Measurements from ENCODE around the gene AGMO. TPM values are rescaled to one million over a fixed set of nuclear protein-coding genes. Genes with fewer than 3 reads are reported as not detected.
A peak's percentile ranks its signal among the peaks of the same experiment; 100 is the strongest.

The AGMO gene
- polyA plus RNA-seq = 12.7 TPM
- long read RNA-seq, donor 1, partial matches to known transcripts = 0 of 1 reads
- long read RNA-seq, donor 1, other reads (novel, unspliced or antisense) = 0 of 1 reads
- long read RNA-seq, donor 2, partial matches to known transcripts = 0 of 4 reads
- long read RNA-seq, donor 2, other reads (novel, unspliced or antisense) = 0 of 4 reads
- long read RNA-seq, donor 3, transcript AGMO-201 (13 exons, 2,475 nt) = major isoform, 11 of 11 reads
- long read RNA-seq, donor 3, partial matches to known transcripts = 0 of 11 reads
- long read RNA-seq, donor 3, other reads (novel, unspliced or antisense) = 0 of 11 reads
- long read RNA-seq, donor 4 = 0 reads
- long read RNA-seq, donor 5 = 0 reads
- long read RNA-seq, donor 6, transcript AGMO-201 (13 exons, 2,475 nt) = major isoform, 8 of 8 reads
- long read RNA-seq, donor 6, partial matches to known transcripts = 0 of 8 reads
- long read RNA-seq, donor 6, other reads (novel, unspliced or antisense) = 0 of 8 reads
- long read RNA-seq, donor 7, partial matches to known transcripts = 0 of 1 reads
- long read RNA-seq, donor 7, other reads (novel, unspliced or antisense) = 0 of 1 reads
- long read RNA-seq, donor 8, partial matches to known transcripts = 0 of 3 reads
- long read RNA-seq, donor 8, other reads (novel, unspliced or antisense) = 0 of 3 reads
- long read RNA-seq, donor 9, partial matches to known transcripts = 0 of 1 reads
- long read RNA-seq, donor 9, other reads (novel, unspliced or antisense) = 0 of 1 reads
- long read RNA-seq, donor 10, partial matches to known transcripts = 0 of 2 reads
- long read RNA-seq, donor 10, other reads (novel, unspliced or antisense) = 0 of 2 reads
- long read RNA-seq, donor 11 = 0 reads

- 25% methylated on average over 2 of the region's 5 CpGs for WGBS (ENCODE audit: insufficient coverage, low lambda C conversion rate)
- peak within 1 kb of the TSS; percentile 32 for H3K4me3 ChIP-seq (ENCODE audit: low read length)
- no peaks in the 10 kb centered on the region for H3K9me3 ChIP-seq (ENCODE audit: control insufficient read depth, low read depth, low read length)
- DNase-seq = peak; percentile 64 to 88
- H3K27ac ChIP-seq (ENCODE audit: low read length) = peak within 1 kb of the TSS; percentile 82
- no peaks in the 10 kb centered on the region for H3K27me3 ChIP-seq (ENCODE audit: control insufficient read depth, insufficient read depth, low read length)
- H3K36me3 ChIP-seq (ENCODE audit: control insufficient read depth, insufficient read depth, low read length) = no peaks in the 10 kb centered on the region
- no peaks in the 10 kb centered on the region for H3K4me1 ChIP-seq (ENCODE audit: control insufficient read depth, insufficient read depth, low read length)
These were observed at the start of gene AGMO for GRCh38 chr7:15561835-15562234. Gene AGMO (minus strand): TSS chr7:15562015.

- H3K9me3 ChIP-seq (ENCODE audit: control insufficient read depth, low read depth, low read length) = no peaks in the 10 kb centered on the region
- H3K36me3 ChIP-seq (ENCODE audit: control insufficient read depth, insufficient read depth, low read length) = no peaks in the 10 kb centered on the region
- H3K27me3 ChIP-seq (ENCODE audit: control insufficient read depth, insufficient read depth, low read length) = no peaks in the 10 kb centered on the region
- no CpG with 5 or more reads among the region's 2 CpGs for WGBS (ENCODE audit: insufficient coverage, low lambda C conversion rate)
- no peak overlapping the region for H3K4me3 ChIP-seq (ENCODE audit: low read length)
- H3K4me1 ChIP-seq (ENCODE audit: control insufficient read depth, insufficient read depth, low read length) = no peaks in the 10 kb centered on the region
- DNase-seq = no peak
- H3K27ac ChIP-seq (ENCODE audit: low read length) = no peak overlapping the region
These were observed 48.7 kb upstream of the AGMO start for GRCh38 chr7:15610503-15610902.

GRCh38 chr7:15609287-15609686 lies 47.5 kb upstream of the AGMO start:
- H3K27ac ChIP-seq (ENCODE audit: low read length) = no peak overlapping the region
- no peak overlapping the region for H3K4me3 ChIP-seq (ENCODE audit: low read length)
- no peak for DNase-seq
- no peaks in the 10 kb centered on the region for H3K9me3 ChIP-seq (ENCODE audit: control insufficient read depth, low read depth, low read length)
- WGBS (ENCODE audit: insufficient coverage, low lambda C conversion rate) = 86% methylated on average over 1 of the region's 2 CpGs
- no peaks in the 10 kb centered on the region for H3K36me3 ChIP-seq (ENCODE audit: control insufficient read depth, insufficient read depth, low read length)
- H3K27me3 ChIP-seq (ENCODE audit: control insufficient read depth, insufficient read depth, low read length) = no peaks in the 10 kb centered on the region
- H3K4me1 ChIP-seq (ENCODE audit: control insufficient read depth, insufficient read depth, low read length) = no peaks in the 10 kb centered on the region

DNA sequence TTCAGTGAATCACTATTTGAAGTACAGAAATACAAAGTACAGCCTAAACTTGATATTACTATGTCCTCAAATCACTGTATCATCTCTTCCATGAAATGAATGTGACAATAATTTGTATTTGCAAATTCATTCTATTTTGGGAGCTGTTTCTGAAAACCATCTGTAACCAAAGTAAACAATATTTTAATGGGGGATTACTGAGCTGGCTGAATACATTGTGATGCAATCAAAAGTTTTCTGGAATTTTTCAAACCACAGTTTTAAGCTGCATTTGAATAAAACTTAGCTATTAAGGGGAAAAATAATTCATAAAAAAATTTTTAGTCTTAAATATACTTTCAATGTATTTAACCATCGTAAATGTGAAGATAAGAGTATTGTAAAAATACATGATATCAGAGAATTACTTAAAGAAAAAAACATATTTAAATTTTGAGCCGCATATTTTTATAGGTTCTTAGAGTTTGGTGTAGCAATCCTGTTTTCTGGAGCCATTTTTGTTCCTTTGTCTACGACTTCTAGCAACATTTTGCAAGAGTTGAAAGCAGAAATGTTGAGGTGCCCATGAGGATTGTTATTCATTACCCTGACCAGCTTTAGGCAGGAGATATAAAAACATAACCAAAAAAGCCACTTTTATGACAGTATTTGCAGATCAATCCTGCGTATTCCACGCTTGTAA lies 45.9 kb upstream of the AGMO start:
- Histone ChIP-seq H3K4me1 (ENCODE audit: control insufficient read depth, insufficient read depth, low read length) (no peaks in the 10 kb centered on the region), H3K27ac (ENCODE audit: low read length) (no peak overlapping the region), H3K4me3 (ENCODE audit: low read length) (no peak overlapping the region), H3K9me3 (ENCODE audit: control insufficient read depth, low read depth, low read length) (no peaks in the 10 kb centered on the region), H3K36me3 (ENCODE audit: control insufficient read depth, insufficient read depth, low read length) (no peaks in the 10 kb centered on the region), H3K27me3 (ENCODE audit: control insufficient read depth, insufficient read depth, low read length) (no peaks in the 10 kb centered on the region)
- WGBS (ENCODE audit: insufficient coverage, low lambda C conversion rate) = 100% methylated on average over 1 of the region's 5 CpGs
- no peak for DNase-seq

DNA sequence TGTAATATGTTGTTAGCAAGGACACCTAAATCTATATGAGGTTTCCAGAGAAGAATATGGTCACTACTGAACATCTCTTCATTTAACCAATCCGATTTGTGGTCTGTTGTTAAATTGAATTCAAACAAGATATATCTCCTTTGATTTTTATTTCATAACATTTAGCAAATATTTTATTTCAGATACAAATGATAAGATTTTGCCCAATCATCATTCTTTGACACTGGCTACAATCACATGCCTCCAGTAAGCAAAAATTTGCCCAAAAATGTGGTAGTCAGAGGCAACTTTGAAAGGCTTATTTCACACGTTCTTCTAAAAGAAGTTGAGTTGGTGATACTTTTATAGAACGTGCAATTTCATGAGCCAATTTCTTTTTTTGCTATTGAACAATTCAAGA lies 44.7 kb upstream of the AGMO start:
- Histone ChIP-seq H3K36me3 (ENCODE audit: control insufficient read depth, insufficient read depth, low read length) (no peaks in the 10 kb centered on the region), H3K9me3 (ENCODE audit: control insufficient read depth, low read depth, low read length) (no peaks in the 10 kb centered on the region), H3K27me3 (ENCODE audit: control insufficient read depth, insufficient read depth, low read length) (no peaks in the 10 kb centered on the region), H3K4me3 (ENCODE audit: low read length) (no peak overlapping the region), H3K27ac (ENCODE audit: low read length) (no peak overlapping the region), H3K4me1 (ENCODE audit: control insufficient read depth, insufficient read depth, low read length) (no peaks in the 10 kb centered on the region)
- DNase-seq = no peak
- WGBS (ENCODE audit: insufficient coverage, low lambda C conversion rate) = 93% methylated on average over 2 of the region's 3 CpGs

DNA sequence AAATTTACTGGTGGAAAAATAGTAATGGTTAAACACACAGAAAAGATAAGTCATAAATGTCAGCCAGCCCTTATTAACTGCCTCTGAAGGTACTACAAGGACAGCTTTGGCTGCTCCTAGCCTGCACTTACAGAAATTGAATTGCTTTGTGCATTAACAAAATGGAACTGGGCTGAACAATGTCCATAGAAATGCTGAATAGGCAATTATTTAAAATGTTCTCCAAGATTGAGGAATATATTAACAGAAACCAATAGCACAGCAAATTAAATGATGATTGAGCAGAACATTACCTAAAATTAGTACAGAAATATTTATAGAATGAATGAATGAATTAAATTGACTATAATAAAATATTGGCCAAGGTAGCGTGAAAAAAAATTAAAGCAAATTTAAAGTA lies 42.4 kb upstream of the AGMO start:
- peaks cover 5% of the 10 kb centered on the region for H3K9me3 ChIP-seq (ENCODE audit: control insufficient read depth, low read depth, low read length)
- H3K27me3 ChIP-seq (ENCODE audit: control insufficient read depth, insufficient read depth, low read length) = no peaks in the 10 kb centered on the region
- H3K27ac ChIP-seq (ENCODE audit: low read length) = no peak overlapping the region
- H3K4me1 ChIP-seq (ENCODE audit: control insufficient read depth, insufficient read depth, low read length) = no peaks in the 10 kb centered on the region
- DNase-seq = no peak
- no peaks in the 10 kb centered on the region for H3K36me3 ChIP-seq (ENCODE audit: control insufficient read depth, insufficient read depth, low read length)
- no peak overlapping the region for H3K4me3 ChIP-seq (ENCODE audit: low read length)
- 100% methylated on average over 1 of the region's 1 CpG for WGBS (ENCODE audit: insufficient coverage, low lambda C conversion rate)

- no peak overlapping the region for H3K4me3 ChIP-seq (ENCODE audit: low read length)
- H3K4me1 ChIP-seq (ENCODE audit: control insufficient read depth, insufficient read depth, low read length) = no peaks in the 10 kb centered on the region
- 50% methylated on average over 1 of the region's 2 CpGs for WGBS (ENCODE audit: insufficient coverage, low lambda C conversion rate)
- no peak for DNase-seq
- H3K9me3 ChIP-seq (ENCODE audit: control insufficient read depth, low read depth, low read length) = peaks cover 8% of the 10 kb centered on the region
- no peaks in the 10 kb centered on the region for H3K36me3 ChIP-seq (ENCODE audit: control insufficient read depth, insufficient read depth, low read length)
- no peaks in the 10 kb centered on the region for H3K27me3 ChIP-seq (ENCODE audit: control insufficient read depth, insufficient read depth, low read length)
- no peak overlapping the region for H3K27ac ChIP-seq (ENCODE audit: low read length)
These were observed 41.3 kb upstream of the AGMO start for GRCh38 chr7:15603124-15603523.

GRCh38 chr7:15602236-15602635 lies 40.4 kb upstream of the AGMO start:
- Histone ChIP-seq H3K27me3 (ENCODE audit: control insufficient read depth, insufficient read depth, low read length) (no peaks in the 10 kb centered on the region), H3K9me3 (ENCODE audit: control insufficient read depth, low read depth, low read length) (peaks cover 8% of the 10 kb centered on the region), H3K27ac (ENCODE audit: low read length) (no peak overlapping the region), H3K4me1 (ENCODE audit: control insufficient read depth, insufficient read depth, low read length) (no peaks in the 10 kb centered on the region), H3K4me3 (ENCODE audit: low read length) (no peak overlapping the region), H3K36me3 (ENCODE audit: control insufficient read depth, insufficient read depth, low read length) (no peaks in the 10 kb centered on the region)
- no peak for DNase-seq
- no CpG with 5 or more reads among the region's 1 CpG for WGBS (ENCODE audit: insufficient coverage, low lambda C conversion rate)

DNA sequence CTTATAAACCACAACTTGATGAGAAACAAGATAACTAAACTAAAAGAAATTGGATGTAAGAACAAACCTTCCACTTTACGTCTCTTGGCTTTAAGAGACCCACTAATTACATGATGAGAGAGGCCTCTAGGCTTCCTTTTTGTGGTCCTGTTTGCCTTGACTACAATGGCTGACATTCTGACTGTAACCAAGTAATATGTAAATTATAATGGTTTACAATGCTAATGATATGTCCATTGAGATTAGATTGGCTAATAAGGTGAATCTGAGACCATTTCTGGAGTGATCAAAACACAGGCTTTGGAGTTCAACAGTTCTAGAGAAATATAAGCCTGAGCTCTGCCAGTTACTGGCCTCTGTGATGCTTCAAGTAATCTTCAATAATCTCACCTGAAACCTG lies 39.4 kb upstream of the AGMO start:
- H3K27ac ChIP-seq (ENCODE audit: low read length) = no peak overlapping the region
- WGBS (ENCODE audit: insufficient coverage, low lambda C conversion rate) = no CpG with 5 or more reads among the region's 1 CpG
- no peaks in the 10 kb centered on the region for H3K36me3 ChIP-seq (ENCODE audit: control insufficient read depth, insufficient read depth, low read length)
- no peak overlapping the region for H3K4me3 ChIP-seq (ENCODE audit: low read length)
- H3K9me3 ChIP-seq (ENCODE audit: control insufficient read depth, low read depth, low read length) = peaks cover 8% of the 10 kb centered on the region
- no peaks in the 10 kb centered on the region for H3K27me3 ChIP-seq (ENCODE audit: control insufficient read depth, insufficient read depth, low read length)
- no peak for DNase-seq
- no peaks in the 10 kb centered on the region for H3K4me1 ChIP-seq (ENCODE audit: control insufficient read depth, insufficient read depth, low read length)

DNA sequence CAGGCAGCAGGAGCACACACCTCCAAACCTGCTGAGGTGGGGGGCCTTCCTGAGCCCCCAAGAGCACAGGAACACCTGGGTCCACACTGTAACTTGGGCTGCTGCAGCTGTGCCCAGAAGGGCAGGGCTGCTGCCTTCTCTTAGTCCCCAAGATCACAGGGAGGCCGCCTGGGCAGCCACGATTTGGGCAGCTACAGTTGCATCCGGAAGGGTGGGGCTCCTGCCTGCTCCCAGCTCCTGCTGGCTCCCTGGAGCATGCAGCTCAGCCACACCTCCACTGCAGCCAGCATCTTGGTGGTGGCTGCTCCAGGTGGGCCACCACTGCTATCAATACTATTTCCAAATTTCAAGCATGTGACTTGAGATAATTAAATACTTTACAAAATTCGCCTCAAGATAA lies 38.5 kb upstream of the AGMO start:
- DNase-seq = no peak
- no peak overlapping the region for H3K4me3 ChIP-seq (ENCODE audit: low read length)
- no peaks in the 10 kb centered on the region for H3K36me3 ChIP-seq (ENCODE audit: control insufficient read depth, insufficient read depth, low read length)
- no peaks in the 10 kb centered on the region for H3K4me1 ChIP-seq (ENCODE audit: control insufficient read depth, insufficient read depth, low read length)
- H3K9me3 ChIP-seq (ENCODE audit: control insufficient read depth, low read depth, low read length) = peaks cover 8% of the 10 kb centered on the region
- no peak overlapping the region for H3K27ac ChIP-seq (ENCODE audit: low read length)
- WGBS (ENCODE audit: insufficient coverage, low lambda C conversion rate) = 50% methylated on average over 1 of the region's 4 CpGs
- no peaks in the 10 kb centered on the region for H3K27me3 ChIP-seq (ENCODE audit: control insufficient read depth, insufficient read depth, low read length)
